PFSK-1 (cell line): Measurements from ENCODE around the gene GJD2.

Experiments used
- POLR2AphosphoS5 ChIP-seq: IDR thresholded peaks from 2 replicates; pipeline ENCODE4 v1.6.1; 2012; ENCODE audit warnings: low read depth, mild to moderate bottlenecking, control low read depth, low read length, moderate library complexity
- TAF1 ChIP-seq: IDR thresholded peaks from 2 replicates; pipeline ENCODE4 v1.6.1; 2012; ENCODE audit warnings: low read length, control low read depth, borderline replicate concordance; ENCODE audit not compliant: insufficient read depth

DNA sequence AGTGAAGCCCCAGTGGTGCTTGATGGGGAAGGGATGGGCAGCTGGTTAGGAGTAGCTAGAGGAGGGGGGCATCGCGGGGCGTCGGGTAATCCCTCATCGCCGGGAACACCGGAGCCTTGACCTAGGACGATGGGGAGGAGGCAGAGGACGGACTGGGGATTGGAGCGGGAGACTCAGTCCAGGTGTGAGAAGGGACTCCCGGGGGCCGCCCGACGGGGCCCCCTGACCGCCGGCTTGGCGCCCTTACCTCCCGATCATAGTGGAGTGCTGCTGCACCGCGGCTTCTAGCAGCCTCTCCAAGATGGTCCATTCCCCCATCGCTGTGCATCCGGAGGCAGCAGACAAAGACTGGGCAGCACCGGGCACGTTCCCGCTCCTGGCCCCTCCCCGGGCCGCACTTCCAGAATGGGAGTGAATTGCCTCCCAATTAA is 612 bp downstream of the GJD2 start:
- TF ChIP-seq TAF1 (no peak), POLR2AphosphoS5 (no peak)
